ENCODE results near the gene IFITM10. TPM values are rescaled to one million over a fixed set of nuclear protein-coding genes. Genes with fewer than 3 reads are reported as not detected.
A peak's percentile ranks its signal among the peaks of the same experiment; 100 is the strongest.

IFITM10 gene
- total RNA-seq, 1 donor from 2014 or later: 4.9 TPM

DNA sequence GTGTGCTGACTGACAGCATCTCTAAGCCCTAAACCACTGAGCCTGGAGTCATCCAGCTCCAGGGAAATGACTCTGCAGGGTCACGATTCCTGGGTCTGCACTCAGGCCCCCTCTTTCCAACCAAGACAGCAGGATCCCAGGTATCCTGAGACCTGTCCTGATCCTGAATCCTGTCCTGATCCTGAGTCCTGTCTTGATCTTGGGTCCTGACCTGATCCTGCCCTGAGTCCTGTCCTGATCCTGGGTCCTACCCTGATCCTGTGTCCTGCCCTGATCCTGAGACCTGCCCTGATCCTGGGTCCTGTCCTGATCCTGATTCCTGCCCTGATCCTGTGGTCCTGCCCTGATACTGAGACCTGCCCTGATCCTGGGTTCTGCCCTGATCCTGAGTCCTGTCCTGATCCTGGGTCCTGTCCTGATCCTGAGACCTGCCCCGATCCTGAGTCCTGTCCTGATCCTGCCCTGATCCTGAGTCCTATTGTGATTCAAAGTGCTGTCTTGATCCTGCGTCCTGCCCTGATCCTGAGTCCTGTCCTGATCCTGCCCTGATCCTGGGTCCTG is 54.8 kb downstream of the IFITM10 start:
- Histone ChIP-seq H3K27ac (no peak overlapping the region), H3K36me3 (no peaks in the 10 kb centered on the region), H3K4me3 (no peak overlapping the region), H3K27me3 (no peaks in the 10 kb centered on the region), H3K4me1 (peaks cover 16% of the 10 kb centered on the region), H3K9me3 (no peaks in the 10 kb centered on the region)
- TF ChIP-seq POLR2AphosphoS5 (IDR thresholded peaks at IDR 0.05; ENCODE audit: insufficient read depth in 1 of 2, low read depth in 1 of 2): no peak
- TF ChIP-seq, protein P1, sequence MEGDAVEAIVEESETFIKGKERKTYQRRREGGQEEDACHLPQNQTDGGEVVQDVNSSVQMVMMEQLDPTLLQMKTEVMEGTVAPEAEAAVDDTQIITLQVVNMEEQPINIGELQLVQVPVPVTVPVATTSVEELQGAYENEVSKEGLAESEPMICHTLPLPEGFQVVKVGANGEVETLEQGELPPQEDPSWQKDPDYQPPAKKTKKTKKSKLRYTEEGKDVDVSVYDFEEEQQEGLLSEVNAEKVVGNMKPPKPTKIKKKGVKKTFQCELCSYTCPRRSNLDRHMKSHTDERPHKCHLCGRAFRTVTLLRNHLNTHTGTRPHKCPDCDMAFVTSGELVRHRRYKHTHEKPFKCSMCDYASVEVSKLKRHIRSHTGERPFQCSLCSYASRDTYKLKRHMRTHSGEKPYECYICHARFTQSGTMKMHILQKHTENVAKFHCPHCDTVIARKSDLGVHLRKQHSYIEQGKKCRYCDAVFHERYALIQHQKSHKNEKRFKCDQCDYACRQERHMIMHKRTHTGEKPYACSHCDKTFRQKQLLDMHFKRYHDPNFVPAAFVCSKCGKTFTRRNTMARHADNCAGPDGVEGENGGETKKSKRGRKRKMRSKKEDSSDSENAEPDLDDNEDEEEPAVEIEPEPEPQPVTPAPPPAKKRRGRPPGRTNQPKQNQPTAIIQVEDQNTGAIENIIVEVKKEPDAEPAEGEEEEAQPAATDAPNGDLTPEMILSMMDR (IDR thresholded peaks at IDR 0.05): no peak
- no peak for TF ChIP-seq POLR2A (IDR thresholded peaks at IDR 0.05)
- no peak for DNase-seq (ENCODE audit: extremely low spot score in 2 of 2)
- intact Hi-C loops (cut with DNase I): loop anchor here (2.0 to 10.0 kb wide), 2 partner anchors 135 to 459 kb away; no protein-coding TSS in a partner anchor

DNA sequence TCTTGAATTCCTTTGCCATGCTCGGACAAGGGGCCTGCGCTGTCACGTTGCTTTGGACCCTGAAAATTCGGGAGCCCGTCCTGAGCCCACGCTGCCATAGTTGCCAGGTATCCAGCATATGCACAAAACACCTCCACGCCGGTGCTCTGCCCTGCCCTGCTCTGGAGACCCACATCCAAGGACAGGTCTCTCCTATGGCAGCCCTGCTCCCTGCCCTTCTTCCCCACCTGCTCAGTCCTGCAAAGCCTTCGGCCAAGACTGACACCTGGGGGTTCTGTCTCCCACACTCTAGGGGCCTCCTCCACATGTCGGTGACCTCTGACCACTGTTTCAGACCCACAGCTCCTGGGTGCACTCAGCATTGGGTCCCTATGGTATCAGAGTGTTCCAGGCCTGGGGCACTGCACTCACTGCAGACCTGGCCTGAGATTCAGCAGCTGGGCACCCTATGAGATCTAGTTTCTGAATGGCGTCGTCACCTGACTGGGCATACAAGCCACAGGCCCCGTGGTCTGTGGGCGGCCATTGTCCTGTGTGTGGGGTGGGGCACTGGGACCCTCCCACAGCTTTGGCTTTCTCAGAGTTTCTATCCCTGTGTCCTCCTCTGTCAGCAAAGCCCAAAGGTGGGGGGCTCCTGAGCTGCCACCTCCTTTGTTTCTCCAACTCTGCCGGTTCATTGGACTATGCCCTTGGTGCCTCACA is 55.4 kb downstream of the IFITM10 start:
- no peak for DNase-seq (ENCODE audit: extremely low spot score in 2 of 2)
- Histone ChIP-seq H3K4me3 (no peak overlapping the region), H3K27ac (no peak overlapping the region), H3K27me3 (no peaks in the 10 kb centered on the region), H3K4me1 (peaks cover 16% of the 10 kb centered on the region), H3K36me3 (no peaks in the 10 kb centered on the region), H3K9me3 (no peaks in the 10 kb centered on the region)
- TF ChIP-seq, protein P1 (IDR thresholded peaks at IDR 0.05): no peak
- TF ChIP-seq POLR2A (IDR thresholded peaks at IDR 0.05): no peak
- TF ChIP-seq POLR2AphosphoS5 (IDR thresholded peaks at IDR 0.05; ENCODE audit: insufficient read depth in 1 of 2, low read depth in 1 of 2): no peak
- intact Hi-C loops (cut with DNase I): loop anchor here (2.0 to 10.0 kb wide), 2 partner anchors 136 to 460 kb away; no protein-coding TSS in a partner anchor

DNA sequence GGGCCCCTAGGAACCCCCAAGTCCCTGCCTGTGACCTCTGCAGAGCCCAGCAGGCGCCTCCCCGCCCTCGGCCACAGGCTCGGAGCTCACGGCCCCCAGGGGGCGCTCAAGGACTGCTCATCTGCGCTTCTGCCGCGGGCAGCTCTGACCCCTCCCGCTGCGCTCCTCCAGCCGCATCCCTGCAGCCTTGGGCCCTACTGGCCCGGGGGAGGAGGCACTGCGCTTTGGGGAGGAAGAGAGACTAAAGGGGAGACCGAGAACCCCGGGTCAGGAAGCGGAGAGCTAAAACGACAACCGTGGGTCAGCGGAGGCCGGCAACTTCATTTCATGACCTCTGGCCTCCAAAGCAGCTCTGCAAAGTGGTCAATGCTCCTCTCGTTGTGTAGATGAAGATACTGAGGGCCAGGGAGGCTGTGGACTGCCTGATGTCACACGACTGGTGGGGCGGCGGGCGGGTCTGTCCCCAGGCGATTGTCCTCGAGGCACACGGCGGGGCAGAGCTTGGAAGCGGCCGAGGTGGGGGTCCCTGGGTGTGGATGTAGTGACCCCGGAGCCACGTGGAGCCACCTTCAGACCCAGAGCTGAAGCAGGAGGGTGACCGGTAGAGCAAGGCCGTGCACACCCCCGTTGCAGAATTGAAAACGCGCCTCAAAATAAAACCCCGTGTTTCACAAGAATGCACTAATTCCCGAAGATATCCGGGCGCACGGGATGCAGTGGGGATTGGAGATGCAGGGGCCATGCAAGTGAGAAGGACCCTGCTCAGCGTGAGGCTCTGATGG is 56.1 kb downstream of the IFITM10 start:
- intact Hi-C loops (cut with DNase I): loop anchor here (2.0 to 10.0 kb wide), 2 partner anchors 137 to 461 kb away; no protein-coding TSS in a partner anchor
- H3K4me3 ChIP-seq: peak overlapping the region; percentile 35 to 48

DNA sequence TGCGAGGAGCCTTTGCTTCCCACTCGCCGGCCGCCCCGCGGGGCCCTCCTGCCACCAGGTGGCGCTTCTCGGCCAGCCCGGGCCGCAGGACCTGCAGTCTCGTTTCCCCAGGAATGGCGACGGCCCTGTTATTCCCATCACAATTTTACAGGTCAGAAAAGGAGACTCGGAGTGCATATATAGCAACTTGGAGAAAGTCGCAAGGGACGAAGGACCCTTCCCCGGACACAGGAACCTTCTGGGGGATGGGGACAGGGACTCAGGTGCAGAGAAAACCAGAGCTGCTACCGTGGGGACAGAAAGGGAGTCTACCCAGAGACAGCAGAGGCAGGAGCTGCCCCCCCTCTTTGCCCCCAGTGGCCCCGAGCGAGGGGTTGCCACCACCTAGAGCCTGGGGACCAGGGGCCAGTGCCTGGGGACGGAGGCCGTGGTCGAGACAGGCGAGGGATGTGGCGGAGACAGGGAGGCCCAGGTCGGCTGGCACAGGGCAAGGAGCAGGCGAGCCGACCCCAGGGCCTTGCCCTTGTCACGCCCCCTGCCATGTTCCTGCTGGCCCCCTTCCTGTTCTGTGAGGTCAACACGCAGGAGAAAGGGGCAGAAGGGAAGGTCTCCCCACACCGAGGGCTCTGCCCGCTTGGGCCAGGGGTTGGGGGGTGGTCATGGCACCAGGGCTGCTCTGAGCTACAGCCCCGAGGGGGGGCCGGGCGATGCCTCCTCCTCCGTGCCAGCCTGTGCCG is 56.9 kb downstream of the IFITM10 start:
- TF ChIP-seq POLR2AphosphoS5 (IDR thresholded peaks at IDR 0.05; ENCODE audit: insufficient read depth in 1 of 2, low read depth in 1 of 2) (peak; percentile 5 to 16), POLR2A (IDR thresholded peaks at IDR 0.05) (no peak)
- TF ChIP-seq, protein P1 (IDR thresholded peaks at IDR 0.05): peak; percentile 89 to 95 (median 89)

More for the DNA sequence above, 56.1 kb downstream of the IFITM10 start:
- Histone ChIP-seq H3K4me1 (peaks cover 16% of the 10 kb centered on the region), H3K9me3 (no peaks in the 10 kb centered on the region), H3K27ac (peak overlapping the region; percentile 42), H3K36me3 (no peaks in the 10 kb centered on the region), H3K27me3 (no peaks in the 10 kb centered on the region)
- no peak for DNase-seq (ENCODE audit: extremely low spot score in 2 of 2)
- peak in 1 of 2 donors; percentile 27 for TF ChIP-seq POLR2AphosphoS5 (IDR thresholded peaks at IDR 0.05; ENCODE audit: insufficient read depth in 1 of 2, low read depth in 1 of 2)
- no peak for TF ChIP-seq POLR2A (IDR thresholded peaks at IDR 0.05)
- TF ChIP-seq, protein P1 (IDR thresholded peaks at IDR 0.05): peak; percentile 94 to 98 (median 96)

More for the DNA sequence above, 56.9 kb downstream of the IFITM10 start:
- Histone ChIP-seq H3K36me3 (no peaks in the 10 kb centered on the region), H3K4me3 (peak overlapping the region; percentile 35 to 48), H3K27me3 (no peaks in the 10 kb centered on the region), H3K27ac (peak overlapping the region; percentile 42), H3K4me1 (peaks cover 16% of the 10 kb centered on the region), H3K9me3 (no peaks in the 10 kb centered on the region)
- no peak for DNase-seq (ENCODE audit: extremely low spot score in 2 of 2)
- intact Hi-C loops (cut with DNase I): loop anchor here (2.0 to 10.0 kb wide), 2 partner anchors 137 to 461 kb away; no protein-coding TSS in a partner anchor
